Loucy (cell line): Measurements from ENCODE around the gene TREML1.

Experiments used
- H2AFZ ChIP-seq: fragments of 200-600 bp; sonication (generic); 2 replicates; pipeline ENCODE4 v1.6.0; 2016; ENCODE audit warnings: antibody characterized with exemption, mild to moderate bottlenecking, low read length, moderate library complexity
- H3F3A ChIP-seq: fragments of 200-600 bp; 2 replicates; pipeline ENCODE4 v1.6.0; 2016; ENCODE audit warnings: antibody characterized with exemption, low read depth, mild to moderate bottlenecking
- H3K27me3 ChIP-seq: fragments of 200-600 bp; sonication (generic); 2 replicates; pipeline ENCODE4 v1.6.1; 2014; ENCODE audit warnings: low read length, mild to moderate bottlenecking; ENCODE audit not compliant: insufficient read depth, poor library complexity, severe bottlenecking
- H3K36me3 ChIP-seq: fragments of 200-600 bp; sonication (generic); 2 replicates; pipeline ENCODE4 v1.6.1; 2016; ENCODE audit warnings: low read length; ENCODE audit not compliant: insufficient read depth
- H3K4me1 ChIP-seq: fragments of 200-600 bp; sonication (generic); 2 replicates; pipeline ENCODE4 v1.5.1; 2014; ENCODE audit warnings: low read length, mild to moderate bottlenecking; ENCODE audit not compliant: insufficient read depth, poor library complexity, severe bottlenecking
- H3K4me2 ChIP-seq: fragments of 200-600 bp; sonication (generic); 2 replicates; pipeline ENCODE4 v1.6.0; 2014; ENCODE audit warnings: antibody characterized with exemption, low read length, low read depth, mild to moderate bottlenecking; ENCODE audit not compliant: poor library complexity, severe bottlenecking
- H3K4me3 ChIP-seq: fragments of 200-600 bp; sonication (generic); 2 replicates; pipeline ENCODE4 v1.5.1; 2014; ENCODE audit warnings: low read length, mild to moderate bottlenecking, mixed read lengths; ENCODE audit not compliant: poor library complexity, severe bottlenecking
- H3K79me2 ChIP-seq: fragments of 200-600 bp; sonication (generic); 2 replicates; pipeline ENCODE4 v1.6.1; 2014; ENCODE audit warnings: low read length; ENCODE audit not compliant: insufficient read depth
- H3K9ac ChIP-seq: fragments of 200-600 bp; sonication (generic); 2 replicates; pipeline ENCODE4 v1.6.0; 2014; ENCODE audit warnings: mild to moderate bottlenecking, low read depth, low read length, moderate library complexity; ENCODE audit not compliant: poor library complexity, severe bottlenecking
- H3K9me2 ChIP-seq: fragments of 200-600 bp; sonication (generic); replicated peaks from 2 replicates; pipeline ENCODE4 v1.6.1; 2016; ENCODE audit warnings: low read depth, low read length, mixed read lengths
- H3K9me3 ChIP-seq: fragments of 200-600 bp; sonication (generic); 2 replicates; pipeline ENCODE4 v1.6.1; 2014; ENCODE audit warnings: mild to moderate bottlenecking, antibody characterized with exemption, low read length, low read depth; ENCODE audit not compliant: insufficient read depth
- H4K20me1 ChIP-seq: fragments of 200-600 bp; sonication (generic); 2 replicates; pipeline ENCODE4 v1.6.0; 2014; ENCODE audit warnings: antibody characterized with exemption, low read length, mild to moderate bottlenecking; ENCODE audit not compliant: insufficient read depth, poor library complexity, severe bottlenecking
- EZH2phosphoT487 ChIP-seq: fragments of 200-600 bp; IDR thresholded peaks from 2 replicates; pipeline ENCODE4 v1.6.1; 2018; ENCODE audit warnings: antibody characterized with exemption, mild to moderate bottlenecking, moderate library complexity, borderline replicate concordance
- TF ChIP-seq, protein P1 (sequence below): fragments of 200-600 bp; sonication (generic); conservative IDR thresholded peaks from 2 replicates; pipeline ENCODE4 v1.5.1; 2014; ENCODE audit warnings: mild to moderate bottlenecking, antibody characterized with exemption, low read length

TREML1 gene

DNA sequence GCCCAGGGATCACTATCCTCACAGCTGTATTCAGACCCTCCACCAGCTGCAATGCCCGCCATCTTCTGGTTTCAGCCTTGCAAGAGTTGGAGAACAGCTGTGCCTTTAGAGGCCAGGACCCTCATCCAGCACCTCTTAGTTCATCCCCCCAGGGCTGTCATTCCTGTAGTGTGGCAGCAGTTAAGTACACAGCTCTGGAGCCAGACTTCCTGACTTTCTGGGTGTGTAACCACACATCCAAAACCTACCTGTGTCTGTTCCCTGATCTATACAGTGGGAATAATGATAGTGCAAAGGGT is 9.2 kb upstream of the TREML1 start:
- no peak for TF ChIP-seq EZH2phosphoT487
- TF ChIP-seq, protein P1, sequence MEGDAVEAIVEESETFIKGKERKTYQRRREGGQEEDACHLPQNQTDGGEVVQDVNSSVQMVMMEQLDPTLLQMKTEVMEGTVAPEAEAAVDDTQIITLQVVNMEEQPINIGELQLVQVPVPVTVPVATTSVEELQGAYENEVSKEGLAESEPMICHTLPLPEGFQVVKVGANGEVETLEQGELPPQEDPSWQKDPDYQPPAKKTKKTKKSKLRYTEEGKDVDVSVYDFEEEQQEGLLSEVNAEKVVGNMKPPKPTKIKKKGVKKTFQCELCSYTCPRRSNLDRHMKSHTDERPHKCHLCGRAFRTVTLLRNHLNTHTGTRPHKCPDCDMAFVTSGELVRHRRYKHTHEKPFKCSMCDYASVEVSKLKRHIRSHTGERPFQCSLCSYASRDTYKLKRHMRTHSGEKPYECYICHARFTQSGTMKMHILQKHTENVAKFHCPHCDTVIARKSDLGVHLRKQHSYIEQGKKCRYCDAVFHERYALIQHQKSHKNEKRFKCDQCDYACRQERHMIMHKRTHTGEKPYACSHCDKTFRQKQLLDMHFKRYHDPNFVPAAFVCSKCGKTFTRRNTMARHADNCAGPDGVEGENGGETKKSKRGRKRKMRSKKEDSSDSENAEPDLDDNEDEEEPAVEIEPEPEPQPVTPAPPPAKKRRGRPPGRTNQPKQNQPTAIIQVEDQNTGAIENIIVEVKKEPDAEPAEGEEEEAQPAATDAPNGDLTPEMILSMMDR = no peak
- no peaks in the 10 kb centered on the region for H3K27me3 ChIP-seq
- H3K36me3 ChIP-seq = no peaks in the 10 kb centered on the region
- H3K4me2 ChIP-seq = no peak overlapping the region
- no peaks in the 10 kb centered on the region for H3K79me2 ChIP-seq
- H2AFZ ChIP-seq = no peak overlapping the region
- no peaks in the 10 kb centered on the region for H4K20me1 ChIP-seq
- H3K9me3 ChIP-seq = no peaks in the 10 kb centered on the region
- no peak overlapping the region for H3K9ac ChIP-seq
- no peaks in the 10 kb centered on the region for H3K4me1 ChIP-seq
- H3F3A ChIP-seq = no peaks in the 10 kb centered on the region
- H3K9me2 ChIP-seq = no peaks in the 10 kb centered on the region
- no peak overlapping the region for H3K4me3 ChIP-seq

DNA sequence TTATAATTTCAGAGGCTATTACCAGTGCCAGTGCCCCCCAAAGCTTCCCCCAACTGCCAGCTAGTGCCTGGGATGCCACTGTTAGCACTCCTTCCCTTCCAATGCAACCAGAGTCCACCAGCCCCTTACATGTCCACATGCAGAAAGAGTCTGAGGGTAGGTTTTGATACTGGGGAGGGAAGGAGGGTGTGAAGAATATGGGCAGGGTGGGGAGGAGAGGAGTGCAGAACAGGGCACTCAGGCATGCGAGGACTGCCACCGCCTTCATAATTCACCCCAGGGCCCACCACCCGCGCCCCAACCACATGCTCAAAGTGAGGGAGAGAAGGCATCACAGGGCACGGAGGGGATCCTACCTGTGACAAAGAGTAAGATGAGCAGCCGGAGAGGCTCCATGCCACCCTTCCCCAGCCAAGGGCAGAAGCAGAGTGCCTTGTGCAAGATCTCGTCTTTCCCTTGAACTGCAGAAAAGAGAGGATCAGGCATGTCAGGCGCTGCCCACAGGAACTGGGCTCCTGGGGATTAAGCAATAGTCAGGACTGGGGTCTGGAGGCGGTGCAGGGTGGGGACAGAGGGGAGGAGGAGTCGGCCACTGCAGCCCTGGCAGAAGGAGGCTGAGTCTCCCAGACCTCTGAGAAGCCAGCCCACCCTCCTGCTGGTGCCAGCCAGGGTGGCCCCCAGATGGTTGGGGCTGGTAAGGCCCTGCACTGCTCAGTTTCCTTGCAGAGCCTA is 8.7 kb upstream of the TREML1 start, which contains the start of gene TREM2:
Gene TREM2 (minus strand): TSS at position 430 of the 732 bp plus-strand sequence. CDS start 34 bp downstream, at position 396.
- no peak within 1 kb of the TSS for H3K4me3 ChIP-seq
- no peaks in the 10 kb centered on the region for H3K36me3 ChIP-seq
- no peaks in the 10 kb centered on the region for H3K79me2 ChIP-seq
- no peak for TF ChIP-seq EZH2phosphoT487
- TF ChIP-seq, protein P1 = no peak
- no peaks in the 10 kb centered on the region for H3K9me2 ChIP-seq
- no peaks in the 10 kb centered on the region for H3K27me3 ChIP-seq
- no peaks in the 10 kb centered on the region for H4K20me1 ChIP-seq
- H3F3A ChIP-seq = no peaks in the 10 kb centered on the region
- no peak within 1 kb of the TSS for H3K4me2 ChIP-seq
- no peaks in the 10 kb centered on the region for H3K4me1 ChIP-seq
- H3K9ac ChIP-seq = no peak within 1 kb of the TSS
- no peaks in the 10 kb centered on the region for H3K9me3 ChIP-seq
- no peak within 1 kb of the TSS for H2AFZ ChIP-seq

DNA sequence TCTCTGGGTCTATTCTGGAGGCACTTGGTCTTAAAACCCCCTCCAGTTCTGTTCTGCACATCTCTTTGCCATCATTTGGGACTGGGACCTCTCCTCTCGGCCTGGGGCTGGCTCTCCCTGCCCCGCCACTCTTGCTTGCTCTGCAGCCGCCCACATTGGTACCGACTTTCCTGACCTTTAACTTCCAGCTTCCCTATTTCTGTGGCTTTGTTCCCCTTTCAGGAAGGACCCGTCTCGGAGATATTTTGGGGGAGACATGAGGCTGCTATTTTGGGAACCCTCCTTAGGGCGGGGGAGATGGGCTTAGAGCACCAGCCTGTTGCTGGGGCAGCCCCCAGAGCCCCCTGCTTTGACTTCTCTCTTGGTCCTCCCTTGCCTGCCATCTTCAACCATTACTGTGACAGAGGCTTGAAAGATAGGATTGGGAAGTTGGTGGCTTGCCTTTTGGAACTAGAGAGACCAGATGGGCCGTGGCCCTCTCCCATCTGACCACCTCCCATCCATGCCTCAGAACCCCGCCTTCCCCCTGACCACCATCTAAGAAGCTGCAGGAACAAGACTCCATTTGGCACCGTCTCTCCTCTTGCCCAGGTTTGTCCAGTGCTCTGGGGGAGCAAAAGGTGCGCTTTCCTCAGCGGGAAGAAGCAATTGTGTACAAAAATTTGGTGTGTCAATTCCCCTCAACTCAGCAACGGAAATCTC is 7.9 kb upstream of the TREML1 start:
- H4K20me1 ChIP-seq = no peaks in the 10 kb centered on the region
- H3K27me3 ChIP-seq = no peaks in the 10 kb centered on the region
- no peak overlapping the region for H3K4me2 ChIP-seq
- H3F3A ChIP-seq = no peaks in the 10 kb centered on the region
- H3K36me3 ChIP-seq = no peaks in the 10 kb centered on the region
- no peak overlapping the region for H3K4me3 ChIP-seq
- H2AFZ ChIP-seq = no peak overlapping the region
- H3K9ac ChIP-seq = no peak overlapping the region
- H3K79me2 ChIP-seq = no peaks in the 10 kb centered on the region
- H3K9me2 ChIP-seq = no peaks in the 10 kb centered on the region
- H3K4me1 ChIP-seq = no peaks in the 10 kb centered on the region
- H3K9me3 ChIP-seq = no peaks in the 10 kb centered on the region
- TF ChIP-seq, protein P1 = no peak
- no peak for TF ChIP-seq EZH2phosphoT487
